Stomach (tissue), 4 donors: ENCODE data around the gene CERS4.

ENCODE experiments used
- CTCF ChIP-seq, 7 experiments: fragments of 450-650 bp in 4 of 7; fragments of 200-600 bp in 3 of 7; sonication (generic) in 3 of 7; IDR thresholded peaks; one replicate each; pipeline ENCODE4 v1.5.1; 2016 to 2019; ENCODE audit warnings: antibody characterized with exemption in 7 of 7, control low read depth in 2 of 7, mild to moderate bottlenecking in 1 of 7
- EP300 ChIP-seq: sonication (generic); formaldehyde crosslinking; IDR thresholded peaks from one replicate; pipeline ENCODE4 v1.6.1; 2017; ENCODE audit warnings: antibody characterized with exemption
- POLR2A ChIP-seq, 4 donors: fragments of 450-650 bp; IDR thresholded peaks; one replicate each; pipeline ENCODE4 v1.6.1; 2016; ENCODE audit warnings: antibody characterized with exemption in 4 of 4, control low read depth in 2 of 4, mild to moderate bottlenecking in 1 of 4, moderate library complexity in 1 of 4
- POLR2AphosphoS5 ChIP-seq, 3 donors: sonication (generic); formaldehyde crosslinking; IDR thresholded peaks; one replicate each; pipeline ENCODE4 v1.6.1; 2016; ENCODE audit warnings: antibody characterized with exemption in 3 of 3

- TF ChIP-seq CTCF (IDR thresholded peaks at IDR 0.05) (no peak), POLR2A (IDR thresholded peaks at IDR 0.05) (no peak), EP300 (no peak), POLR2AphosphoS5 (IDR thresholded peaks at IDR 0.05) (no peak)
Observed at GRCh38 chr19:8196271-8196927, 12.8 kb upstream of the CERS4 start.
